ENCODE measurements around the gene PTPN6.
A peak's percentile ranks its signal among the peaks of the same experiment; 100 is the strongest.

Gene PTPN6

DNA sequence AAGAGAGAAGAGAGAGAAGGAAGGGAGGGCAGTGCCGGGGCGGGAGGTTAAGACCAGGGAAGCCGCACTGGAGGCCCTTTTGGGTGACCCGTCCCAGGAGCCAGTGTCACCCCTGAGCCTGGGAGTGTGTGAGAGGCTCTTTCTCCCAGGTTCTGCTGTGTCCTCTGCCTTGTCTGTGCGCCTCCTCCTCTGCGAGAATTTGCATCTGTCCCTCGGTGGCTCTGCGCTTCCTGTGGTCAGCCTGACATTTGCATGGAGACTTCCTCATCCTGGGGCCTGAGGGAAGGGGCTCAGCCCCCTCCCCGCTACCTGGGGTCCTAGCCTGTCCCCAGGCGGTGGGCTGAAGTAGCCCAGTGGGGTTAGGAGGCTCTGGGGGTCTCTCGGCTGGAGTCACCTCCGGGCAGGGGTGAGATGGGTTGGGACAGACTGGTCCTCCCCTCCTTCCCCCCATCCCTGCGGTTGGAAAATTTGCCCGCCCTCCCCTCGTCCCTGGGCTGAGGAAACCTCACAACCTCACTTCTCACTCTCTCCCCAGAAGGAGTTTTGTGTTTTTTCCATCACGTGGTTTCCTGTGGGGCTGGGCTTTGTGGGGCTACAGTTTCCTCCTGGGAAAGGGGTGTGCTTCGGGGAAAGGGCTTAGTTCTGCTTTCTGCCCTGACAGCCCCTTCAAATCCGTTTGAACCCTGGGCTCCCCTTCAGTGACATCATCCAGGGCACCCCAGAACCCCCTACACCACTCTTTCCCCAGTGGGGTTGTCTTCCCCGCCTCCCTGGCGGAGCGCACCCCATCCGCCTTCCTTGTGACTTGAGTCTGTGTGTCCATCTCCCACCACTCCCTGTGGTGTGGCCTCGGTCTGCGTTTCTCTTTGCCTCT is 2.5 kb downstream of the PTPN6 start:
- FAIRE-seq (peak; percentile 100), DNase-seq (ENCODE audit: insufficient read length, low spot score) (no peak)

DNA sequence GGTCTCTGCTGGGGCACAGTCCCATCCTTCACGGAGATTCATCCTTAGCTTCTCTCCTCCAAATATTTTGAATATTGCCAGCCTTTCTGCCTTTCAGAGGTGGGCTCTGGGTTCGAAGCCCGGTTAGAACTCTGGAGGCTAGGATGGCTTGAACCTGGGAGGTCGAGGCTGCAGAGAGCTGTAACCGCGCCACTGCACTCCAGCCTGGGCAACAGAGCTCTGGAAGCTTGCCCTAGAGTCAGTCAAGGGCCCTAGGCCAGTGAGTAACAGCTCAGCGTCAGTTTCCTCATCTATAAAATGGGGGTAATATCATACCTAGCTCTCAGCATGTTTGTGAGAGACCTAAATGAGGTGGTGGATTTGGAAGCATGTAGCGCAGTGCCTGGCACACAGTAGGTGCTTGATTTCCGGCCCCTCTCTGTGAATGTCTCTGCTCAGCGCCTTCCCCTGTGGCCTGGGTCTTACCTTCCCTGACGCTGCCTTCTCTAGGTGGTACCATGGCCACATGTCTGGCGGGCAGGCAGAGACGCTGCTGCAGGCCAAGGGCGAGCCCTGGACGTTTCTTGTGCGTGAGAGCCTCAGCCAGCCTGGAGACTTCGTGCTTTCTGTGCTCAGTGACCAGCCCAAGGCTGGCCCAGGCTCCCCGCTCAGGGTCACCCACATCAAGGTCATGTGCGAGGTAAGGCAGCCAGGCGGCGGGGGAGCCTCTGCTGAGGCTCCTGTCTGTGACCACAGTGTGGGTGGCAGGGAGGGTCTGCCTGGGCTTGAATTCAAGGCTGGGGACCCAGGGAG is 3.4 kb downstream of the PTPN6 start:
- FAIRE-seq (no peak), DNase-seq (ENCODE audit: insufficient read length, low spot score) (no peak)

- peak; percentile 90 for FAIRE-seq
- DNase-seq (ENCODE audit: insufficient read length, low spot score), result no peak
These were observed 4.2 kb downstream of the PTPN6 start for GRCh38 chr12:6955108-6956020.

- peak; percentile 78 for FAIRE-seq
- no peak for DNase-seq (ENCODE audit: insufficient read length, low spot score)
These were observed 5.0 kb downstream of the PTPN6 start for GRCh38 chr12:6956021-6956727.

GRCh38 chr12:6957151-6957701 is 6.1 kb downstream of the PTPN6 start:
- DNase-seq (ENCODE audit: insufficient read length, low spot score), result no peak
- FAIRE-seq, result peak; percentile 53

DNA sequence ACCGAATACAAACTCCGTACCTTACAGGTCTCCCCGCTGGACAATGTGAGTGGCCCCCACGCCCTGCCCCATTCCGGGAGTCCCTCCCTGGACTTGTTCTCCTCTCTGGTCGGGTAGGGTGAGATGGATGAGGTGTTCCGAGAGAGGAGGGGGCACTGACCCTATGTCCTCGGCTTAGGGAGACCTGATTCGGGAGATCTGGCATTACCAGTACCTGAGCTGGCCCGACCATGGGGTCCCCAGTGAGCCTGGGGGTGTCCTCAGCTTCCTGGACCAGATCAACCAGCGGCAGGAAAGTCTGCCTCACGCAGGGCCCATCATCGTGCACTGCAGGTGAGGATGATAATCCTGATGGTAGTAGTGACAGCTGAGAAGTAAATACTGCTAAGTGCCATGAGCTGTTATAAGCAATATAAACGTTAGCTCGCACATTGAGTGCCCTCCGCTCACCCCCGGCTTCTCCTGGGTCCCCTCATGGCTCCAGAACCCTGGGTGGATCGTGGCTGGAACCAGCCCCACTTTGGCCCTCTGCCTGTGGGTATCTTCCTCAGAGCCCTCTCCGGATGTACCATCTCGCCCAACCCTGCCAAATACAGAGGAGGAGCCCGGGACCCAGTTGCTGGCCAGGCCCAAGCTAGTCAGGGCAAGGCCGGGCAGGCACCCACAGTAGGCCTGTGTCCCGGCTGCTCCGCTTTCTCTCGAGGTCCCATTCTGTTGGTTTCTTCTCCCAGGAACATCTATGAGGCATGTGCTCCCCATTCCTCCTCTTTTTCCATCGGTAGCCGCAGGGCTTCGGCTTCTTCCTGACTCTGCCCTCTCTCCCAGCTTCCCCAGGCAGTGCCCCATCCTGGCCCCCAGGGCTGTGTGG is 6.8 kb downstream of the PTPN6 start:
- peak; percentile 67 for FAIRE-seq
- no peak for DNase-seq (ENCODE audit: insufficient read length, low spot score)

GRCh38 chr12:6958609-6959057 is 7.5 kb downstream of the PTPN6 start:
- FAIRE-seq (no peak), DNase-seq (ENCODE audit: insufficient read length, low spot score) (no peak)

DNA sequence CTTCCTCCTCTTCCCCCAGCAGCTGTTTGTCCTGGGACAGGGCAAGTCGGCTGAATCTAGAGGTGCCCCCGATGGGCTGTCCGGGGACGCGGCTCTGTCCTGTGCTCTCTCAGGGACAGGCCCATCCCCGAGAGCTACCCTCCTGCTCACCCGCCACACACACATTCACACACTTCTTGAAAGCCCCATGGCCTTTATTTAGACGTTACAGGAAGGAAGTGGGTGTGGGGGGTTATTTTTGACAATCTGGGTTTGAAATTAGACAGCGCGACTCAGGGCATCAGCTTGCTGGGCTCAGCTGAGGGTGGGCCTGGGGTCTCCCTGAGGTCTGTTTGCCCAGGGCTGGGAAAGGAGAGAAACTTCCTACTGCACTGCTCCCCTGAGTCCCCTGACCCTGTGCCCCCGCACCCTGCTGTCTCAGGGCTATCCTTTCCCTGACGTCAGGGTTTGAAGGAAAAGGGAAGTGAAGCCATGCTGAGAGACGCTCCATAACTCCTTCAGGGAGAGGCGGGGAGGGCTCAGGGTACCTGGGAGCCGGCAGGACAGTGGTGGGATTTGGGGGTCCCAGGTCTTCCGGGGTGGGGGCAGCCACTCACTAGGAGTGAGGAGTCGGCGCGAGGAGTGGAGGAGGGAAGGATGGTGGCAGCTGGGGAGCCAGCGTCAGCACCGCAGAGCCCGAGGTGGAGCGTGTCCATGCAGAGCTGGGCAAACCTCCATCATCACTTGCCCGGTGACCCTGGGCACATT is 8.1 kb downstream of the PTPN6 start:
- DNase-seq (ENCODE audit: insufficient read length, low spot score), result no peak
- FAIRE-seq, result peak; percentile 97

DNA sequence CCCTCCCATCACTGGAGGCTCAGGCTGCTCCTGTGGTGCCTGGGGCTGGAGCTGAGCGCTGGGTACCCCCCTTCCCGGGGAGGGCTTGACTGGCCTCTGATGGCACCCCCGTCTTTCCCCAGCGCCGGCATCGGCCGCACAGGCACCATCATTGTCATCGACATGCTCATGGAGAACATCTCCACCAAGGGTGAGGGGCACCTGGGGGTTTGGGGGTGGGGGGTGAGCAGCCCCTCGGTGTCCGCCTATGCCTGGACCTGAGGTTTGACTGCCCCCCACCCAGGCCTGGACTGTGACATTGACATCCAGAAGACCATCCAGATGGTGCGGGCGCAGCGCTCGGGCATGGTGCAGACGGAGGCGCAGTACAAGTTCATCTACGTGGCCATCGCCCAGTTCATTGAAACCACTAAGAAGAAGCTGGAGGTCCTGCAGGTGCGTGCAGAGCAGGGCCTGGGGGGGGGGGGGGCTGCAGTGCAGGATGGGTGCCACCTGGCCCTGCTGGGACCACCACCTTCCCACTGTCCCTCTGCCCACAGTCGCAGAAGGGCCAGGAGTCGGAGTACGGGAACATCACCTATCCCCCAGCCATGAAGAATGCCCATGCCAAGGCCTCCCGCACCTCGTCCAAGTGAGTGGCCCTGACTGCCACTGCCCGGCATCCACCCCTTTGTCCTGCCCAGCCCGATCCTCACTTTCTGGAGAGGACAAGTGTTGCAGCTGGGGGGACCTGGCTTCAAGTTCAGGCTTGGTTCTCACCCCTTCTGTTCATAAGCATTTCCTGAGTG is 8.8 kb downstream of the PTPN6 start:
- FAIRE-seq, result no peak
- DNase-seq (ENCODE audit: insufficient read length, low spot score), result no peak

GRCh38 chr12:6960593-6961277 is 9.6 kb downstream of the PTPN6 start:
- FAIRE-seq (peak; percentile 96), DNase-seq (ENCODE audit: insufficient read length, low spot score) (no peak)

DNA sequence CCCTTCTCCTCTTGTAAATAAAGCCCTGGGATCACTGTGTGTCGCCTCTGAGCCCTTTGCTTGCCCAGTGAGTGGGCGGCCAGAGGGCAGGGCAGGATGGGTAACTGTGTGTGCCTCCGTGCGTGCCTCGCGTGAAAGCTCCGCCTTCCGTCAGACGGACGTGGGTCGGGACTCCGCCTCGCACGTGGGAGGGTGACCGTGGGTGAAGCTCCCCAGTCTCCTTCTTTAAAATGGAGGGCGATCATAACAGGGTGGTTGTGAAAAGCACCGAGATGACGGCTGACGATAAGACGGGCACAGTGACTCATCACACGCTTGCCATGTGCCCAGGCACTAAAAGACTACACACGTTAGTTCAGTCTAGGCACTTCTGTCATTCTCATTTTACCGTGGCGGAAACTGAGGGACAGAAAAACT is 10.1 kb downstream of the PTPN6 start:
- FAIRE-seq (no peak), DNase-seq (ENCODE audit: insufficient read length, low spot score) (no peak)

- no peak for DNase-seq (ENCODE audit: insufficient read length, low spot score)
- peak; percentile 92 for FAIRE-seq
These were observed 10.6 kb downstream of the PTPN6 start for GRCh38 chr12:6961695-6962284.

GRCh38 chr12:6962285-6963015 is 11.3 kb downstream of the PTPN6 start:
- no peak for FAIRE-seq
- DNase-seq (ENCODE audit: insufficient read length, low spot score), result no peak

DNA sequence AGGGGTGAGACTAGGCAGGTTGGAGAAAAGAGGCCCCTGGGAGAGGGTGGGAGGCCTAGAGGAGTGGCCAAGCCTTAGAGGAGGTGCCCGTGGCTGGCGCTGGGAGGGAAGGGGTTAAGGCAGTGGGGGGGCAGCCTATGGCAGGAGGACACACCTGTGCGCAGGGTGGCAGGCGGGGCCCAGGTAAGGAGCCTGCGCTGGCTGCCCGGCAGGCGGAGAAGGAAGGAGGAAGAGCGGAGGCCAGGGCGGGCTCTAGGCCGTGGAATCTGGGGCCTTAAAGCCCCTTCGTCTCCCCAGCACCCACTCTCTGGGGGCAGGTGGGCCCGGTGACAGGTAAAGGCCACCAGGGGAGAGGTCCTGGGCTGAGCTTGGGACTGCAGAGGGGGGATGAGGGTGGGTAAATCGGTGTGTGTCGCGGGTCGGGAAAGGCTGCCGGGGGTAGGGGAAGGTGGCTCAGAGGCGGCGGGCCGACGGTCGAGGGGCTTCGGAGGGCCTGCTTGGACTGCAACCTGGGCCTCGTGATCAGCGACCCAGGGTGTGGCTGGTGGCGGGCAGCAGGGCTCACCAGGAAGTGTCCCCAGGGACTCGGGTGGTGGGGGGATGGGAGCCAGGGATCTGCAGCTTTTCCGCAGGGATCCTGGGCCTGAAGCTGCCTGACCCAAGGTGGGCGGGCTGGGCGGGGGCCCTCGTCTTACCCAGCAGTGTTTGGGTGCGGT is 12.0 kb downstream of the PTPN6 start:
- no peak for FAIRE-seq
- DNase-seq (ENCODE audit: insufficient read length, low spot score), result no peak

- FAIRE-seq (no peak), DNase-seq (ENCODE audit: insufficient read length, low spot score) (no peak)
These were observed 12.7 kb downstream of the PTPN6 start for GRCh38 chr12:6963791-6964413.

Data from GM19239 (cell line).